ENCODE data around the gene UST.

DNA sequence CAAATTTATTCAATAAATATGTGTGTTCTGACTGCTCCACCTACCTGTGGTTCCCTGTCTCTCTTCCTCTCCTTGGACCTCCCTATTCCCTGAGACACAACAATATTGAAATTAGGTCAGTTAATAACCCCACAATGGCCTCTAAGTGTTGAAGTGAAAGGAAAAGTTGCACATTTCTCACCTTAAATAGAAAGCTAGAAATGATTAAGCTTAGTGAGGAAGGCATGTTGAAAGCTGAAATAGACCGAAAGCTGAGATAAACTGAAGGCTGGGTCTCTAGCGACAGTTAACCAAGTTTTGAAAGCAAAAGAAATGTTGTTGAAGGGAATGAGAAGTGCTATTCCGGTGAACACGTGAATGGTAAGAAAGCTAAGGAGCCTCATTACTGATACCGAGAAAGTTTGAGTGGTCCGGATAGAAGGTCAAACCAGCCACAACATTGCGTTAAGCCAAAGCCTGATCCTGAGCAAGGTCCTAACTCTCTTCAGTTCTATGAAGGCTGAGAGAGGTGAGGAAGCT is 34.1 kb downstream of the UST start:
- TF ChIP-seq CTCF (optimal IDR thresholded peaks at IDR 0.05 in 1 of 3, IDR thresholded peaks at IDR 0.05 in 1 of 3, conservative IDR thresholded peaks at IDR 0.05 in 1 of 3; ENCODE audit: extremely low read depth in 1 of 3, insufficient read depth in 2 of 3, low read length in 3 of 3): no peak
- TF ChIP-seq EZH2 (IDR thresholded peaks at IDR 0.05; ENCODE audit: low read length): no peak
